Bone marrow (tissue), 2 donors: ENCODE data around the gene PKNOX2.

Source experiments
- DNase-seq, 2 donors: peaks; one replicate each; lab custom pipeline; 2025; lab: John Stamatoyannopoulos, UW

Gene PKNOX2

GRCh38 chr11:125341676-125342075, 177.1 kb downstream of the PKNOX2 start:
- DNase-seq = no peak

- DNase-seq = no peak
Measured at GRCh38 chr11:125342281-125342930, 177.9 kb downstream of the PKNOX2 start.

- DNase-seq = no peak
Measured at GRCh38 chr11:125343086-125343717, 178.7 kb downstream of the PKNOX2 start.

GRCh38 chr11:125343718-125344131, 179.2 kb downstream of the PKNOX2 start:
- DNase-seq = no peak

GRCh38 chr11:125344846-125345420, 180.4 kb downstream of the PKNOX2 start:
- DNase-seq = no peak

- no peak for DNase-seq
Measured at GRCh38 chr11:125345421-125346178, 181.0 kb downstream of the PKNOX2 start.

- no peak for DNase-seq
Measured at GRCh38 chr11:125346179-125346530, 181.6 kb downstream of the PKNOX2 start.

- DNase-seq = no peak
Measured at GRCh38 chr11:125346565-125347260, 182.2 kb downstream of the PKNOX2 start.

- no peak for DNase-seq
Measured at GRCh38 chr11:125347261-125347585, 182.7 kb downstream of the PKNOX2 start.

- DNase-seq = no peak
Measured at GRCh38 chr11:125348141-125348651, 183.6 kb downstream of the PKNOX2 start.

GRCh38 chr11:125348674-125349309, 184.2 kb downstream of the PKNOX2 start:
- peak in 1 of 2 donors; percentile 2 for DNase-seq

- no peak for DNase-seq
Measured at GRCh38 chr11:125350206-125351032, 185.9 kb downstream of the PKNOX2 start.

GRCh38 chr11:125351033-125351867, 186.7 kb downstream of the PKNOX2 start:
- no peak for DNase-seq

- no peak for DNase-seq
Measured at GRCh38 chr11:125351868-125352250, 187.3 kb downstream of the PKNOX2 start.

GRCh38 chr11:125356797-125357196, 192.2 kb downstream of the PKNOX2 start:
- no peak for DNase-seq

GRCh38 chr11:125357551-125357950, 193.0 kb downstream of the PKNOX2 start:
- DNase-seq = no peak

GRCh38 chr11:125358254-125358840, 193.8 kb downstream of the PKNOX2 start:
- no peak for DNase-seq

- DNase-seq = no peak
Measured at GRCh38 chr11:125359130-125359529, 194.6 kb downstream of the PKNOX2 start.

GRCh38 chr11:125360066-125360465, 195.5 kb downstream of the PKNOX2 start:
- no peak for DNase-seq
